K562 (cell line): ENCODE measurements around the gene ADGRG1. TPM values are rescaled to one million over a fixed set of nuclear protein-coding genes. Genes with fewer than 3 reads are reported as not detected.

ENCODE experiments used
- CHCHD3 ChIP-seq: fragments of 250-450 bp; sonication (Bioruptor Pico); IDR thresholded peaks from 2 replicates; pipeline ENCODE4 v2.1.2; 2022; ENCODE audit warnings: mild to moderate bottlenecking
- CREM ChIP-seq: IDR thresholded peaks from 2 replicates; pipeline ENCODE4 v1.6.1; 2014; ENCODE audit warnings: antibody characterized with exemption, low read depth
- FOXM1 ChIP-seq, 2 experiments: fragments of 450-650 bp in 1 of 2; sonication (generic) in 1 of 2; formaldehyde crosslinking in 1 of 2; IDR thresholded peaks; 2 replicates each; pipeline versions ENCODE4 v1.6.1 to v1.9.0; 2017 to 2022; ENCODE audit warnings: low read depth in 2 of 2, mild to moderate bottlenecking in 2 of 2, missing genetic modification reagents in 1 of 2, moderate library complexity in 1 of 2
- NEUROD1 ChIP-seq: fragments of 150-350 bp; IDR thresholded peaks from 2 replicates; pipeline ENCODE4 v1.6.1; 2014; ENCODE audit warnings: borderline replicate concordance, low read length, low read depth; ENCODE audit not compliant: partially characterized antibody
- SLC30A9 ChIP-seq: fragments of 250-450 bp; sonication (Bioruptor Pico); IDR thresholded peaks from 2 replicates; pipeline ENCODE4 v1.8.0; 2022; ENCODE audit warnings: mild to moderate bottlenecking, moderate library complexity
- SMAD1 ChIP-seq: fragments of 150-350 bp; IDR thresholded peaks from 2 replicates; pipeline ENCODE4 v1.6.1; 2014; ENCODE audit warnings: low read length, low read depth; ENCODE audit not compliant: partially characterized antibody
- ZNF668 ChIP-seq: fragments of 250-450 bp; sonication (Bioruptor Pico); IDR thresholded peaks from 2 replicates; pipeline ENCODE4 v1.8.0; 2022; ENCODE audit warnings: mild to moderate bottlenecking, inconsistent platforms
- polyA plus RNA-seq, 8 experiments: library from polyadenylated mRNA; depleted of rRNA in 4 of 8; stranded (reverse) in 5 of 8; unstranded in 3 of 8; fragments of >200 nt; fragmentation: Nextera tagmentation in 2 of 8; fragmentation: Illumina TruSeq in 1 of 8; extraction: Ambion mirVana in 2 of 8; extraction: Trizol in 1 of 8; gene quantifications; 2 replicates each; pipeline versions ENCODE4 v1.2.1 to v1.2.3, GENCODE V29; 2011 to 2014; ENCODE audit warnings: inconsistent platforms in 1 of 8, missing spikeins in 1 of 8
- total RNA-seq, 7 experiments: library from RNA; depleted of rRNA in 6 of 7; stranded (reverse); fragments of >200 nt in 6 of 7; fragmentation: Illumina TruSeq in 2 of 7; extraction: Trizol in 2 of 7; gene quantifications; 2 replicates each; pipeline versions ENCODE4 v1.2.1 to v1.2.3, GENCODE V29; 2011 to 2021; ENCODE audit warnings: low replicate concordance in 1 of 7
- TF ChIP-seq, protein P1 (sequence below), 2 experiments: fragments of 450-650 bp; IDR thresholded peaks; 2 replicates each; pipeline ENCODE4 v1.6.1; 2018; ENCODE audit warnings: mild to moderate bottlenecking in 2 of 2, low read depth in 1 of 2; ENCODE audit not compliant: partially characterized antibody in 2 of 2
- TF ChIP-seq, protein P2 (sequence below): fragments of 450-650 bp; IDR thresholded peaks from one replicate; pipeline ENCODE4 v1.6.1; 2018; ENCODE audit warnings: mild to moderate bottlenecking, moderate library complexity; ENCODE audit not compliant: partially characterized antibody
- TF ChIP-seq, protein P3 (sequence below), 3 experiments: fragments of 200-800 bp in 1 of 3; fragments of 250-450 bp in 1 of 3; fragments of 450-650 bp in 1 of 3; sonication (Bioruptor Pico) in 1 of 3; sonication (Bioruptor generic) in 1 of 3; formaldehyde crosslinking in 1 of 3; IDR thresholded peaks; 2 replicates each; pipeline versions ENCODE4 v1.6.1 to v1.8.0; 2016 to 2022; ENCODE audit warnings: mild to moderate bottlenecking in 2 of 3, missing genetic modification characterization in 2 of 3, missing compliant biosample characterization in 1 of 3, moderate library complexity in 1 of 3
- TF ChIP-seq, protein P4 (sequence below): sonication (generic); formaldehyde crosslinking; IDR thresholded peaks from 2 replicates; pipeline ENCODE4 v1.8.0; 2022; ENCODE audit warnings: missing genetic modification reagents, mild to moderate bottlenecking, borderline replicate concordance
- TF ChIP-seq, protein P5 (sequence below): fragments of 450-650 bp; IDR thresholded peaks from 2 replicates; pipeline ENCODE4 v1.7.0; 2016; ENCODE audit warnings: borderline replicate concordance

Gene ADGRG1
- total and polyA plus RNA-seq, 9 of the 15 experiments (the other 6 are each of a cell fraction or from before 2014, with no cell fraction given), result 0.04 to 0.31 (median 0.16) TPM; not detected in 6

DNA sequence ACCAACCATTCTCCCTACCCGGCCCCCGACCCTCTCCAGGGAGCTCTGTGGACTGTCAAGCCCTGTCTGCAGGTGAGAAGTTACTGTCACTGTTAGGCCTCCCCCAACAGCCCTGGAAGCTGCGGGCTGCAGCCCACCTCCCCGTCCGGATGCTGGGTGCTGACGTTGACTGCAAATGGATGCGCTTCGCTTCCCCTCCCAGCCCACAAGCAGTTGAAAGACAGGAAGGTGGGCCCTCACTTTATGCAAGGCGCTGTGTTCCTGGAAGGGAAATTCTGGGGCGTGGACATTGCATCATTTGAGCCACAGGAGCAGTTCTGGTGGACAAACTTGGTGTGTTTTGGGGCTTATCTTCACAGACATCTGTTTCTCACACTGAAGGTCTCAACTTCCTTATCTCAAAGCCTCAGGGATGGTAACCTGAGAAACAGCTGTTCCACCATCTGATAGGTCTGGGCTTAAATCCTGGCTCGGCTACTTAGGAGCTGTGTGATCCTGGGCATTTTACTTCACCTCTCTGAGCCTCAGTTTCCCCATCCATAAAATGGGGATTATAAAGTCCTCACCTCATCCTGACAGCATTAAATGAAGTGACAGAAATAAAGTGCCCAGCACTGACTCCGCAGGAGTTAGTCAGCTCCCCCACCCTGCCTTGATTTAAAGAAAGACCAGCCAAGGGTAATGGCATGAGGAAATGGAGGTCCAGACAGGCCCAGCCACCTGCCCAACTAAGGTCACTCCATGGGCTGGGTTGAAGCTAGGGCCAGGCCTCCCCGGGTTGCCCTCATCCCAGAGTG is 61.5 kb downstream of the ADGRG1 start (continued):
- TF ChIP-seq, protein P1, sequence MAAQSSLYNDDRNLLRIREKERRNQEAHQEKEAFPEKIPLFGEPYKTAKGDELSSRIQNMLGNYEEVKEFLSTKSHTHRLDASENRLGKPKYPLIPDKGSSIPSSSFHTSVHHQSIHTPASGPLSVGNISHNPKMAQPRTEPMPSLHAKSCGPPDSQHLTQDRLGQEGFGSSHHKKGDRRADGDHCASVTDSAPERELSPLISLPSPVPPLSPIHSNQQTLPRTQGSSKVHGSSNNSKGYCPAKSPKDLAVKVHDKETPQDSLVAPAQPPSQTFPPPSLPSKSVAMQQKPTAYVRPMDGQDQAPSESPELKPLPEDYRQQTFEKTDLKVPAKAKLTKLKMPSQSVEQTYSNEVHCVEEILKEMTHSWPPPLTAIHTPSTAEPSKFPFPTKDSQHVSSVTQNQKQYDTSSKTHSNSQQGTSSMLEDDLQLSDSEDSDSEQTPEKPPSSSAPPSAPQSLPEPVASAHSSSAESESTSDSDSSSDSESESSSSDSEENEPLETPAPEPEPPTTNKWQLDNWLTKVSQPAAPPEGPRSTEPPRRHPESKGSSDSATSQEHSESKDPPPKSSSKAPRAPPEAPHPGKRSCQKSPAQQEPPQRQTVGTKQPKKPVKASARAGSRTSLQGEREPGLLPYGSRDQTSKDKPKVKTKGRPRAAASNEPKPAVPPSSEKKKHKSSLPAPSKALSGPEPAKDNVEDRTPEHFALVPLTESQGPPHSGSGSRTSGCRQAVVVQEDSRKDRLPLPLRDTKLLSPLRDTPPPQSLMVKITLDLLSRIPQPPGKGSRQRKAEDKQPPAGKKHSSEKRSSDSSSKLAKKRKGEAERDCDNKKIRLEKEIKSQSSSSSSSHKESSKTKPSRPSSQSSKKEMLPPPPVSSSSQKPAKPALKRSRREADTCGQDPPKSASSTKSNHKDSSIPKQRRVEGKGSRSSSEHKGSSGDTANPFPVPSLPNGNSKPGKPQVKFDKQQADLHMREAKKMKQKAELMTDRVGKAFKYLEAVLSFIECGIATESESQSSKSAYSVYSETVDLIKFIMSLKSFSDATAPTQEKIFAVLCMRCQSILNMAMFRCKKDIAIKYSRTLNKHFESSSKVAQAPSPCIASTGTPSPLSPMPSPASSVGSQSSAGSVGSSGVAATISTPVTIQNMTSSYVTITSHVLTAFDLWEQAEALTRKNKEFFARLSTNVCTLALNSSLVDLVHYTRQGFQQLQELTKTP (IDR thresholded peaks at IDR 0.05; ENCODE audit: low read depth in 1 of 2, partially characterized antibody in 2 of 2), result peak; percentile 79 to 98
- TF ChIP-seq, protein P2, sequence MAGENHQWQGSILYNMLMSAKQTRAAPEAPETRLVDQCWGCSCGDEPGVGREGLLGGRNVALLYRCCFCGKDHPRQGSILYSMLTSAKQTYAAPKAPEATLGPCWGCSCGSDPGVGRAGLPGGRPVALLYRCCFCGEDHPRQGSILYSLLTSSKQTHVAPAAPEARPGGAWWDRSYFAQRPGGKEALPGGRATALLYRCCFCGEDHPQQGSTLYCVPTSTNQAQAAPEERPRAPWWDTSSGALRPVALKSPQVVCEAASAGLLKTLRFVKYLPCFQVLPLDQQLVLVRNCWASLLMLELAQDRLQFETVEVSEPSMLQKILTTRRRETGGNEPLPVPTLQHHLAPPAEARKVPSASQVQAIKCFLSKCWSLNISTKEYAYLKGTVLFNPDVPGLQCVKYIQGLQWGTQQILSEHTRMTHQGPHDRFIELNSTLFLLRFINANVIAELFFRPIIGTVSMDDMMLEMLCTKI, result no peak
- TF ChIP-seq, protein P3, sequence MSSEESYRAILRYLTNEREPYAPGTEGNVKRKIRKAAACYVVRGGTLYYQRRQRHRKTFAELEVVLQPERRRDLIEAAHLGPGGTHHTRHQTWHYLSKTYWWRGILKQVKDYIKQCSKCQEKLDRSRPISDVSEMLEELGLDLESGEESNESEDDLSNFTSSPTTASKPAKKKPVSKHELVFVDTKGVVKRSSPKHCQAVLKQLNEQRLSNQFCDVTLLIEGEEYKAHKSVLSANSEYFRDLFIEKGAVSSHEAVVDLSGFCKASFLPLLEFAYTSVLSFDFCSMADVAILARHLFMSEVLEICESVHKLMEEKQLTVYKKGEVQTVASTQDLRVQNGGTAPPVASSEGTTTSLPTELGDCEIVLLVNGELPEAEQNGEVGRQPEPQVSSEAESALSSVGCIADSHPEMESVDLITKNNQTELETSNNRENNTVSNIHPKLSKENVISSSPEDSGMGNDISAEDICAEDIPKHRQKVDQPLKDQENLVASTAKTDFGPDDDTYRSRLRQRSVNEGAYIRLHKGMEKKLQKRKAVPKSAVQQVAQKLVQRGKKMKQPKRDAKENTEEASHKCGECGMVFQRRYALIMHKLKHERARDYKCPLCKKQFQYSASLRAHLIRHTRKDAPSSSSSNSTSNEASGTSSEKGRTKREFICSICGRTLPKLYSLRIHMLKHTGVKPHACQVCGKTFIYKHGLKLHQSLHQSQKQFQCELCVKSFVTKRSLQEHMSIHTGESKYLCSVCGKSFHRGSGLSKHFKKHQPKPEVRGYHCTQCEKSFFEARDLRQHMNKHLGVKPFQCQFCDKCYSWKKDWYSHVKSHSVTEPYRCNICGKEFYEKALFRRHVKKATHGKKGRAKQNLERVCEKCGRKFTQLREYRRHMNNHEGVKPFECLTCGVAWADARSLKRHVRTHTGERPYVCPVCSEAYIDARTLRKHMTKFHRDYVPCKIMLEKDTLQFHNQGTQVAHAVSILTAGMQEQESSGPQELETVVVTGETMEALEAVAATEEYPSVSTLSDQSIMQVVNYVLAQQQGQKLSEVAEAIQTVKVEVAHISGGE (CRISPR knock-in tag; IDR thresholded peaks at IDR 0.05), result peak in 1 of 3 experiments; percentile 73; a peak in 2 of 6 replicates
- TF ChIP-seq SMAD1, result peak; percentile 75
- TF ChIP-seq, protein P4, sequence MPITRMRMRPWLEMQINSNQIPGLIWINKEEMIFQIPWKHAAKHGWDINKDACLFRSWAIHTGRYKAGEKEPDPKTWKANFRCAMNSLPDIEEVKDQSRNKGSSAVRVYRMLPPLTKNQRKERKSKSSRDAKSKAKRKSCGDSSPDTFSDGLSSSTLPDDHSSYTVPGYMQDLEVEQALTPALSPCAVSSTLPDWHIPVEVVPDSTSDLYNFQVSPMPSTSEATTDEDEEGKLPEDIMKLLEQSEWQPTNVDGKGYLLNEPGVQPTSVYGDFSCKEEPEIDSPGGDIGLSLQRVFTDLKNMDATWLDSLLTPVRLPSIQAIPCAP (CRISPR knock-in tag), result no peak
- TF ChIP-seq, protein P5, sequence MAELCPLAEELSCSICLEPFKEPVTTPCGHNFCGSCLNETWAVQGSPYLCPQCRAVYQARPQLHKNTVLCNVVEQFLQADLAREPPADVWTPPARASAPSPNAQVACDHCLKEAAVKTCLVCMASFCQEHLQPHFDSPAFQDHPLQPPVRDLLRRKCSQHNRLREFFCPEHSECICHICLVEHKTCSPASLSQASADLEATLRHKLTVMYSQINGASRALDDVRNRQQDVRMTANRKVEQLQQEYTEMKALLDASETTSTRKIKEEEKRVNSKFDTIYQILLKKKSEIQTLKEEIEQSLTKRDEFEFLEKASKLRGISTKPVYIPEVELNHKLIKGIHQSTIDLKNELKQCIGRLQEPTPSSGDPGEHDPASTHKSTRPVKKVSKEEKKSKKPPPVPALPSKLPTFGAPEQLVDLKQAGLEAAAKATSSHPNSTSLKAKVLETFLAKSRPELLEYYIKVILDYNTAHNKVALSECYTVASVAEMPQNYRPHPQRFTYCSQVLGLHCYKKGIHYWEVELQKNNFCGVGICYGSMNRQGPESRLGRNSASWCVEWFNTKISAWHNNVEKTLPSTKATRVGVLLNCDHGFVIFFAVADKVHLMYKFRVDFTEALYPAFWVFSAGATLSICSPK, result no peak
- TF ChIP-seq CHCHD3 (CRISPR knock-in tag), result no peak
- peak; percentile 80; the same call in 1 of the 2 replicates for TF ChIP-seq CREM
- TF ChIP-seq SLC30A9, result no peak
- TF ChIP-seq NEUROD1, result peak; percentile 91
- TF ChIP-seq FOXM1 (IDR thresholded peaks at IDR 0.05; ENCODE audit: low read depth), result peak; percentile 99
- TF ChIP-seq FOXM1 (CRISPR knock-in tag; IDR thresholded peaks at IDR 0.05; ENCODE audit: low read depth), result 0 out of 2 replicates have a peak, but pooled peaks have one; percentile 28
- TF ChIP-seq ZNF668 (CRISPR knock-in tag), result 0 out of 2 replicates have a peak, but pooled peaks have one; percentile 6
